GM18861 (cell line): ENCODE measurements around the gene HMGA1.
A peak's percentile ranks its signal among the peaks of the same experiment; 100 is the strongest.

ENCODE experiments used
- ATAC-seq: cut with Tn5 transposase; IDR thresholded peaks from one replicate; pipeline ENCODE4 v1.9.1; 2021; ENCODE audit not compliant: unreplicated experiment

HMGA1 gene

GRCh38 chr6:34223956-34224940, 12.4 kb upstream of the HMGA1 start:
- peak; percentile 75 for ATAC-seq

GRCh38 chr6:34225551-34225950, 11.1 kb upstream of the HMGA1 start:
- no peak for ATAC-seq

- no peak for ATAC-seq
These were observed 10.6 kb upstream of the HMGA1 start for GRCh38 chr6:34226066-34226465.

- no peak for ATAC-seq
These were observed 9.7 kb upstream of the HMGA1 start for GRCh38 chr6:34226731-34227586.

- no peak for ATAC-seq
These were observed 8.8 kb upstream of the HMGA1 start for GRCh38 chr6:34227761-34228421.

GRCh38 chr6:34229877-34230276, 6.8 kb upstream of the HMGA1 start:
- ATAC-seq = no peak

- no peak for ATAC-seq
These were observed 5.9 kb upstream of the HMGA1 start for GRCh38 chr6:34230653-34231371.

DNA sequence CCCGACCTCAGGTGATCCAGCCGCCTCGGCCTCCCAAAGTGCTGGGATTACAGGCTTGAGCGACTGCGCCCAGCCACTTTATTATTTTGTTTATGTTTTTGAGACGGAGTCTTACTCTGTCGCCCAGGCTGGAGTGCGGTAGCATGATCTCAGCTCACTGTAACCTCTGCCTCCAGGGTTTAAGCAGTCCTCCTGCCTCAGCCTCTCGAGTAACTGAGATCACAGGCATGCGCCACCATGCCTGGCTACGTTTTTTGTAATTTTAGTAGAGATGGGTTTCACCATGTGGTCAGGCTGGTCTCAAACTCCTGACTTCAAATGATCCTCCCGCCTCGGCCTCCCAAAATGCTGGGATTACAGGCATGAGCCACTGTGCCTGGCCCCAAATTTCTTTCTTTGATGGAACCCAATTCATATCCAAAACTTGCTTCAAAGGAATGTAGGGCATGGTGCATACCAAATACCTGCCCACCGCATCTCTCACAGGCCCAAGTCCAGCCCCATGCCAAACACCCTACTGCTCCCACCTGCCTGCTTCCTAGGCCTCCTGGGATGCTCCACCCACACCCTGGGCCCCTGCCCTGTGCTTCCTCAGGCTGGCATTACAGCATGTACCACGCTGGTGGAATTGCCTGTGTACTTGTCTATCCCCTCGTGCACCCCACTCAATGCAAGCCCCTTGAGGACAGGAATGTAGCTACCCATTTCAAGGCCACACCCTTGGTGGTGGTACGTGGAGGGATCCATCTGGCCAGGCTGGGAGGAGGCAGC, 4.9 kb upstream of the HMGA1 start:
- ATAC-seq = no peak

- no peak for ATAC-seq
These were observed 3.8 kb upstream of the HMGA1 start for GRCh38 chr6:34232901-34233300.

DNA sequence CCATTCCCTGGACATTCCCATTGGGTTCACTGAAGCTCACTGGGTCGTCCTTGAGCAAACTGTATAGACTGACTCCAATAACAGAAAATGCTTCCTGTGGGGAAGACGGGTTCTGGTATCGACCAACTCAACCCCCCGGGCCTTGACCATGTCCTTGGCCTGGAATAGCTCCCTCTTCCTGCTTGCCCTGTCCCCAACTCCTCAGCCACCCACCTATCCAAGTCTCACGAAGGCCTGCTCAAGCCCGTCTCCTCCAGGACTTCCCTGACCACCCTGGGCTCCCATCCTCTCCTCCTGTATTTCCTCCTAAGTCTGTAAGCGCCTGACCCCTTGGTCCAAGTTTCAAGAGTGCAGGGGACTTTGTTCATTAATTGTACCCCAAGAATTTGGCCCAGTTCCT, 2.8 kb upstream of the HMGA1 start:
- ATAC-seq = no peak

DNA sequence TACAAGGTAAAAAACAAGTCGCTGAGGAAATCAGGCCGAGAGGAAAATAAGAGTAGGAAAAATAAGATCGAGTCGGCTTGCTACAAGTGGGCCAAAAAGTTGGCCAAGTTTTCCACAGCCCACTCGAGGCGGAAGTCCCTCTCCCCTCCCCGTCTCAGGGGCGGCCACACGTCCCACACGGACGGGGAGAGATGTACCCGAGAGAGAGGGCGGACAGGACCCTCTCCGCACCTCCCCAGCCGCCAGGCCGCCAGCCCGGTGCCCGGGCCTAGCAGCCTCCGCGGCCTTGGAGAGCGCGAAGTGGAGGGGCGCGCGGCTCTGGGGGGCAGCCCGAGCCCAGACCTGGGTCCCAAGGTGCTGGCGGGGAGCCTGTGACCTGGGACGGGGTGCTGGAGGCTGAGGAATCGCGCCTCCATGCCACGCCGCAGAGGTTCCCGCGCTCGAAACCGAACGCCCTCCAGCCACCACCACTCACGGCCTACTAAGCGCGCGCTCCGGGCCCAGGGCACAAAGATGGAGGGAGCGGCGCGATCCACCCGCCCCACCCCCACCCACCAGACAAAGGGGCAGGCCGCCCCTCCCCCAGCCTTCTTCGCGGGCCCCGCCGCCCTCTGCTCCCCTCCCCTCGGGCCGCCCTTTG, 1.9 kb upstream of the HMGA1 start:
- ATAC-seq = no peak

- no peak for ATAC-seq
These were observed 1.2 kb upstream of the HMGA1 start for GRCh38 chr6:34235307-34236130.

DNA sequence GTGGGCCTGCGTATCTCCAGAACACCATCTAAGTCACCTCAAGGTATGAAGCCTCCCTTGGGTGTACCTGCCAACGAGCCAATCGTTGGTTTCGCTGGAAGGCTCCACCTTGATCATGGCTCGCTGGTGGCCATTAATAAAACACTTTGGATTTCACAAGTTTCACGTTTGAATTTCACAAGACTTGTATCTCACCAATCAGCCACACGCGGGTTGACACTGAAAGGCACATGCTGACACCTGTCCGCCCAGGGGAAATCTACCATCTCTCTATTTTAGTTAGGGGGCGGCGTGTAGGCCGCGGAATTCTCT, 586 bp upstream of the HMGA1 start:
- ATAC-seq = no peak

DNA sequence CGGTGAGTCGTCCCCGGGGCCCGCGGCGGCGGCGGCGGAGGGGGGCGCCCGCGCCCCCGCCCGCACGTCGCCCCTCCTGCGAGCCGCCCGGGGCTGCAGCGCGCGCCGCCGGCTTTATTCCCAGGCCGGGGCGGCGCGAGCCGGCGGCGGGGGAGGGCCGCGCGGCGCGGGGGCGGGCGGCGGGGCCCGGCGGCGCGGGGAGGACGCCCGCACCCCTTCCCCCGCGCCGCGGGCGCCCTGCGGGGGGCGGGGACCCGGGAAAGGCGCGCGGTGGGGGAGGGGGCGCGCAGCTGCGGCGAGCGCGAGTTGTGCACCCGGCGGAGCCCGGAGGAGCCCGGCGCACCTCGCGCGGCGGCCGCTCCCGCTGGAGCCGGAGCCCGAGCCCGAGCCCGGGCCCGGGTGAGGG, 646 bp downstream of the HMGA1 start:
- ATAC-seq = no peak

- ATAC-seq = no peak
These were observed 1.3 kb downstream of the HMGA1 start for GRCh38 chr6:34237722-34238584.

DNA sequence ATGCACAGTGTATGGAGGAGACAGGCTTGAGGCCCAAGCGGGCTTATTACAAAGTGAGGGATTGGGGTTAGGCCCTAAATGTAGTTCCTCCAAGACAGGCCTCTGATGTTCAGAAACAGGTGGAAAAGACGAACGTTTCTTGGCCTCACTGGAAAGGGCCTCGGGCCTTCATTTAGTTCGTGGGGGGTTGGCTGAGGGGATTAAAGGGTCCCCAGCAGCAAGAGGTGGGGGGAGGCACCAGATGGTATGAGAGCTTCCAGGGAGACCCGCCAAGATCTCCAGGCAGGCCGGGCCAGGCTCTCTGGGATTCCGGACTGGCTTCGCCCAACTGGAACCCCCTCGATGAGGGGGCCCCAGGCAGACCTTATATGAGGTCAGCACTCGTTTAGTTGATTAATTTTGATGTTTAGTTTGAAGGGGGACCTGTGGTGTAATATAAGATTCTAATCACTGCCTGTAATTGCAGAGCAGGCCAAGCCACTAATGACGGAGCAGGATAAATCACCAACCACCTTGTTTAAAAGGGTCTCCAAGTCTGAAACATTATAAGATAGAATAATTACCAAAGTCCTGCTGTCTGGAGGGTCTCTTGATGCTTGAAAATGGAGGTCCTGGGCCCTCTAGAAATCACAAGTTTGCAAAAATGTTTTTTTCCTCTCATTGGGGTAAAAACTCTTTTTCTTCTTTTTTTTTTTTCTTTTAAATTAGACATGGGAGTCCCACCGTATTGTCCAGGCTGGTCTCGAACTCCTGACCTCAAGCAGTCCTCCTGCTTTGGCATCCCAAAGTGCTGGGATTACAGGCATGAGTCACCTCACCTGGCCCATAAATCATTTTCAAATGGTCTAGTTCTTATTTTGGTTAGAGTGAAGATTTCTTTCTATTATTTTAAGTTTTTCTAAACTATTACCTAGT, 2.2 kb downstream of the HMGA1 start:
- no peak for ATAC-seq

DNA sequence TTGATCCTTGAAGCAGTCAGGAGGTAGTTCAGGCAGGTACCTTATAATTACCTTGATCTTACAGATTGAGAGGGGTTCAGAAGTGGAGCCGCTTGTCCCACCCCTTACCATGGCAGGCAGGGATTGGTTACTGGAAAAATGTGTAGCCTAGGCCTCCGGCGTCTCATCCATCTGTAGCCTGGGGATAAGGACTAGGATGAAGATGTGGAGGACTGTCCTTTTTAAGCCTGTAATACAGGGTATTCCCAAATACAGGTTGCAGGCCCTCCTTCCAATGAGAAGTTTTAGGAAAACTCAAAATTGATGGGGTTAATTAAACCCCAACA, 2.8 kb downstream of the HMGA1 start:
- no peak for ATAC-seq
